HL-60 (cell line): Measurements from ENCODE around the gene XCR1.
"Not testable (repeated sequence)": the region's sequence is repeated elsewhere in the genome, so short reads cannot be mapped to it uniquely, and the experiment has no call there.

Experiments
- DNase-seq, 2 experiments: peaks; one replicate each; pipeline ENCODE4 v3.0.0-alpha.2; 2010 to 2020; ENCODE audit warnings: low read depth in 1 of 2, low spot score in 1 of 2
- H3K27ac ChIP-seq: fragments of 250-450 bp; sonication (Bioruptor Pico); replicated peaks from 2 replicates; pipeline ENCODE4 v1.5.1; 2020; ENCODE audit warnings: mild to moderate bottlenecking, moderate library complexity
- H3K27me3 ChIP-seq: fragments of 250-450 bp; sonication (Bioruptor Pico); 2 replicates; pipeline ENCODE4 v1.5.1; 2021; ENCODE audit warnings: mild to moderate bottlenecking, moderate library complexity; ENCODE audit not compliant: insufficient read depth, poor library complexity, severe bottlenecking
- H3K4me3 ChIP-seq: replicated peaks from 2 replicates; pipeline ENCODE4 v1.5.1; 2011; ENCODE audit warnings: mild to moderate bottlenecking, control low read depth, low read length; ENCODE audit not compliant: insufficient read depth
- CTCF ChIP-seq: IDR thresholded peaks from one replicate; pipeline ENCODE4 v1.5.1; 2011; ENCODE audit warnings: low read length, control low read depth, inconsistent platforms; ENCODE audit not compliant: insufficient read depth
- GABPA ChIP-seq: IDR thresholded peaks from 2 replicates; pipeline ENCODE4 v1.6.1; 2012; ENCODE audit warnings: low read depth
- POLR2AphosphoS5 ChIP-seq: IDR thresholded peaks from 2 replicates; pipeline ENCODE4 v1.6.1; 2012; ENCODE audit warnings: low read depth
- REST ChIP-seq: IDR thresholded peaks from 2 replicates; pipeline ENCODE4 v1.6.1; 2012; ENCODE audit warnings: low read depth; ENCODE audit not compliant: insufficient replicate concordance
- SPI1 ChIP-seq: IDR thresholded peaks from 2 replicates; pipeline ENCODE4 v1.6.1; 2012; ENCODE audit warnings: low read depth, mild to moderate bottlenecking, borderline replicate concordance

Gene XCR1

GRCh38 chr3:46006238-46007032, 20.8 kb downstream of the XCR1 start:
- Histone ChIP-seq H3K4me3 (no peak overlapping the region), H3K27ac (no peak overlapping the region), H3K27me3 (no peaks in the 10 kb centered on the region)
- no peak for TF ChIP-seq POLR2AphosphoS5
- no peak for TF ChIP-seq SPI1
- no peak for TF ChIP-seq CTCF
- TF ChIP-seq REST = no peak
- TF ChIP-seq GABPA = no peak
- DNase-seq = no peak

GRCh38 chr3:46003706-46004105, 23.6 kb downstream of the XCR1 start:
- H3K27me3 ChIP-seq, H3K4me3 ChIP-seq, DNase-seq, H3K27ac ChIP-seq: not testable (repeated sequence)

DNA sequence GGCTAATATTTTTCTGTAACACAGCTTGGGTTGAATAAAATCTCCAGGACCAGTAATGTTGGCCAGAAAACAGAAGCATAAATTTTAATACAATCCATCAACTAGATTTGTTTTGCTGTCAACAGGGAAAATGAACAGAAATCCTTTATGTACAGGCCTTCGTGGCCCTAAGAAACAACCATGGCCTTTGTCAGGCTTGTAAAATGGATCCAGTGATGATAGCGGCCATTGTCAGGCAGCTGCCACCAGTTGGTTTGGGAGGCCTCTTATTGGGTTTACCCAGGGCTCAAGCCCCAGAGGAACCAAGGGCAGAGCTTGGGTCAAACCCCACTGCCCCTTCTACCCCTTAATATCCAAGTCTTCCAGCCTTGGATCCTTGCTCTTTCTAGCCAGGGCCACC, 26.1 kb downstream of the XCR1 start:
- no peak overlapping the region for H3K4me3 ChIP-seq
- no peak for TF ChIP-seq REST
- no peak for TF ChIP-seq POLR2AphosphoS5
- no peak for TF ChIP-seq SPI1
- TF ChIP-seq GABPA = no peak
- TF ChIP-seq CTCF = no peak
- no peak overlapping the region for H3K27ac ChIP-seq
- no peak for DNase-seq
- H3K27me3 ChIP-seq = no peaks in the 10 kb centered on the region

GRCh38 chr3:45997942-45998341, 29.3 kb downstream of the XCR1 start:
- no peak overlapping the region for H3K27ac ChIP-seq
- TF ChIP-seq GABPA (no peak), CTCF (no peak), SPI1 (no peak), REST (no peak), POLR2AphosphoS5 (no peak)
- H3K4me3 ChIP-seq = no peak overlapping the region
- no peaks in the 10 kb centered on the region for H3K27me3 ChIP-seq
- DNase-seq = no peak

DNA sequence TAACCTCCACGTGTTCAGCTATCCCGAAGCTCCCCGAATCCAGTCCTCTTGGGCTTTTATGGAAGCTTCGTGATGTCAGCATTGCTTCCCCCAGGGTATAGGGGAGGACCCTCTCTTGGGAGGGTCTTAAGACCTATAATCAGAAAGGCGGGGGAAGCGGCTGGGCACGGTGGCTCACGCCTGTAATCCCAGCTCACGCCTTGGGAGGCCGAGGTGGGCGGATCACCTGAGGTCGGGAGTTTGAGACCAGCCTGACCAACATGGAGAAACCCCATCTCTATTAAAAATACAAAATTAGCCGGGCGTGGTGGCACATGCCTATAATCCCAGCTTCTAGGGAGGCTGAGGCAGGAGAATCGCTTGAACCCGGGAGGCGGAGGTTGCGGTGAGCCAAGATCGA, 29.8 kb downstream of the XCR1 start:
- H3K27ac ChIP-seq, H3K27me3 ChIP-seq, DNase-seq, H3K4me3 ChIP-seq: not testable (repeated sequence)
